GM23338 (cell line): Measurements from ENCODE around the gene SERPINB6. TPM values are rescaled to one million over a fixed set of nuclear protein-coding genes. Genes with fewer than 3 reads are reported as not detected.

Source experiments
- ATAC-seq: fragments of 200-7000 bp; cut with Tn5 transposase; 3 replicates; pipeline ENCODE4 v1.9.1; 2020
- DNase-seq: peaks from one replicate; pipeline ENCODE4 v3.0.0-alpha.2; 2015; ENCODE audit warnings: low spot score
- H2AFZ ChIP-seq: fragments of 200-600 bp; sonication (generic); 2 replicates; pipeline ENCODE4 v1.8.0; 2016; ENCODE audit warnings: antibody characterized with exemption, mild to moderate bottlenecking, moderate library complexity
- H3F3A ChIP-seq: fragments of 200-600 bp; sonication (generic); replicated peaks from 2 replicates; pipeline ENCODE4 v1.8.0; 2017; ENCODE audit warnings: antibody characterized with exemption, mixed run types, low read depth
- H3K27ac ChIP-seq: fragments of 200-600 bp; sonication (generic); 2 replicates; pipeline ENCODE4 v1.6.1; 2016; ENCODE audit warnings: low read depth
- H3K27me3 ChIP-seq: fragments of 200-600 bp; sonication (generic); 2 replicates; pipeline ENCODE4 v1.8.0; 2016; ENCODE audit warnings: mild to moderate bottlenecking, mixed run types, moderate library complexity; ENCODE audit not compliant: insufficient read depth
- H3K36me3 ChIP-seq: fragments of 200-600 bp; sonication (generic); 2 replicates; pipeline ENCODE4 v1.8.0; 2016; ENCODE audit warnings: mild to moderate bottlenecking; ENCODE audit not compliant: insufficient read depth
- H3K4me1 ChIP-seq: fragments of 200-600 bp; sonication (generic); 2 replicates; pipeline ENCODE4 v1.8.0; 2016; ENCODE audit warnings: mild to moderate bottlenecking, moderate library complexity; ENCODE audit not compliant: insufficient read depth
- H3K4me2 ChIP-seq: fragments of 200-600 bp; sonication (generic); 2 replicates; pipeline ENCODE4 v1.7.1; 2017; ENCODE audit warnings: mixed run types
- H3K4me3 ChIP-seq: fragments of 200-600 bp; sonication (generic); 2 replicates; pipeline ENCODE4 v1.6.1; 2016; ENCODE audit warnings: mixed run types
- H3K79me2 ChIP-seq: fragments of 200-600 bp; sonication (generic); replicated peaks from 2 replicates; pipeline ENCODE4 v1.8.0; 2017; ENCODE audit warnings: mild to moderate bottlenecking; ENCODE audit not compliant: insufficient read depth
- H3K9me2 ChIP-seq: fragments of 200-600 bp; sonication (generic); 2 replicates; pipeline ENCODE4 v1.8.0; 2017; ENCODE audit not compliant: insufficient read depth
- H4K20me1 ChIP-seq: fragments of 200-600 bp; sonication (generic); replicated peaks from 2 replicates; pipeline ENCODE4 v1.8.0; 2017; ENCODE audit warnings: mild to moderate bottlenecking; ENCODE audit not compliant: insufficient read depth
- H3K27ac Mint-ChIP-seq: 2 replicates; pipeline ENCODE4 v1.8.0; 2020; ENCODE audit warnings: inconsistent platforms, mild to moderate bottlenecking, moderate library complexity, mixed read lengths
- H3K27me3 Mint-ChIP-seq: 3 replicates; pipeline ENCODE4 v1.8.0; 2022; ENCODE audit warnings: low read depth, mild to moderate bottlenecking, moderate library complexity, mixed read lengths, inconsistent platforms; ENCODE audit not compliant: insufficient read depth, poor library complexity
- H3K36me3 Mint-ChIP-seq: 3 replicates; pipeline ENCODE4 v1.8.0; 2021; ENCODE audit warnings: low read depth, mild to moderate bottlenecking, inconsistent platforms, moderate library complexity, mixed read lengths
- H3K4me1 Mint-ChIP-seq: 3 replicates; pipeline ENCODE4 v1.8.0; 2020; ENCODE audit warnings: mild to moderate bottlenecking, inconsistent platforms, mixed read lengths
- H3K4me3 Mint-ChIP-seq: 3 replicates; pipeline ENCODE4 v1.8.0; 2021; ENCODE audit warnings: moderate library complexity, mild to moderate bottlenecking, inconsistent platforms, mixed read lengths
- H3K9me3 Mint-ChIP-seq: 3 replicates; pipeline ENCODE4 v1.8.0; 2020; ENCODE audit warnings: moderate library complexity, mild to moderate bottlenecking, inconsistent platforms, mixed read lengths
- CREB1 ChIP-seq: fragments of 250-450 bp; sonication (Bioruptor Pico); IDR thresholded peaks from 2 replicates; pipeline ENCODE4 v1.5.0; 2020; ENCODE audit warnings: low read depth, mild to moderate bottlenecking, moderate library complexity
- EZH2phosphoT487 ChIP-seq: fragments of 200-600 bp; sonication (generic); IDR thresholded peaks from one replicate; pipeline ENCODE4 v1.8.1; 2018; ENCODE audit warnings: antibody characterized with exemption; ENCODE audit not compliant: unreplicated experiment
- NANOG ChIP-seq: IDR thresholded peaks from 2 replicates; pipeline ENCODE4 v1.6.1; 2016; ENCODE audit warnings: antibody characterized with exemption, borderline replicate concordance
- POLR2AphosphoS5 ChIP-seq: IDR thresholded peaks from 2 replicates; pipeline ENCODE4 v1.6.1; 2016; ENCODE audit warnings: antibody characterized with exemption, low read depth
- ZNF114 ChIP-seq: fragments of 250-450 bp; sonication (Bioruptor Pico); IDR thresholded peaks from 2 replicates; pipeline ENCODE4 v1.5.0; 2020; ENCODE audit warnings: mild to moderate bottlenecking, moderate library complexity
- ZNF331 ChIP-seq: fragments of 250-450 bp; sonication (Bioruptor Pico); IDR thresholded peaks from 2 replicates; pipeline ENCODE4 v1.5.0; 2020; ENCODE audit warnings: low read depth, mild to moderate bottlenecking, moderate library complexity
- ZNF462 ChIP-seq: fragments of 250-450 bp; sonication (Bioruptor Pico); IDR thresholded peaks from 2 replicates; pipeline ENCODE4 v1.5.0; 2020; ENCODE audit warnings: mild to moderate bottlenecking, moderate library complexity
- polyA plus RNA-seq: library from polyadenylated mRNA; unstranded; fragments of >200 nt; fragmentation: Nextera tagmentation; extraction: Ambion mirVana; gene quantifications from 2 replicates; pipeline ENCODE4 v1.2.1, GENCODE V29; 2016
- total RNA-seq: library from RNA; depleted of rRNA; stranded (reverse); fragments of >200 nt; shearing (Covaris generic); gene quantifications from 2 replicates; pipeline ENCODE4 v1.2.3, GENCODE V29; 2014
- TF ChIP-seq, protein P1 (sequence below), 2 experiments: fragments of 200-600 bp in 1 of 2; sonication (generic) in 1 of 2; conservative IDR thresholded peaks; 2 replicates each; pipeline versions ENCODE4 v1.5.1 to v1.6.1; 2016 to 2017; ENCODE audit warnings: antibody characterized with exemption in 2 of 2, low read depth in 2 of 2, mild to moderate bottlenecking in 2 of 2, moderate library complexity in 1 of 2
- TF ChIP-seq, protein P2 (sequence below): IDR thresholded peaks from one replicate; pipeline ENCODE4 v1.6.1; 2018; ENCODE audit warnings: antibody characterized with exemption; ENCODE audit not compliant: unreplicated experiment

Gene SERPINB6
- total and polyA plus RNA-seq, 2 experiments from 2014 or later = 25.9 to 38.5 TPM

- TF ChIP-seq, protein P1, sequence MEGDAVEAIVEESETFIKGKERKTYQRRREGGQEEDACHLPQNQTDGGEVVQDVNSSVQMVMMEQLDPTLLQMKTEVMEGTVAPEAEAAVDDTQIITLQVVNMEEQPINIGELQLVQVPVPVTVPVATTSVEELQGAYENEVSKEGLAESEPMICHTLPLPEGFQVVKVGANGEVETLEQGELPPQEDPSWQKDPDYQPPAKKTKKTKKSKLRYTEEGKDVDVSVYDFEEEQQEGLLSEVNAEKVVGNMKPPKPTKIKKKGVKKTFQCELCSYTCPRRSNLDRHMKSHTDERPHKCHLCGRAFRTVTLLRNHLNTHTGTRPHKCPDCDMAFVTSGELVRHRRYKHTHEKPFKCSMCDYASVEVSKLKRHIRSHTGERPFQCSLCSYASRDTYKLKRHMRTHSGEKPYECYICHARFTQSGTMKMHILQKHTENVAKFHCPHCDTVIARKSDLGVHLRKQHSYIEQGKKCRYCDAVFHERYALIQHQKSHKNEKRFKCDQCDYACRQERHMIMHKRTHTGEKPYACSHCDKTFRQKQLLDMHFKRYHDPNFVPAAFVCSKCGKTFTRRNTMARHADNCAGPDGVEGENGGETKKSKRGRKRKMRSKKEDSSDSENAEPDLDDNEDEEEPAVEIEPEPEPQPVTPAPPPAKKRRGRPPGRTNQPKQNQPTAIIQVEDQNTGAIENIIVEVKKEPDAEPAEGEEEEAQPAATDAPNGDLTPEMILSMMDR (conservative IDR thresholded peaks at IDR 0.05; ENCODE audit: low read depth in 2 of 2) = peak; percentile 81 to 99
- no peak for TF ChIP-seq EZH2phosphoT487
Observed at GRCh38 chr6:2952557-2953095, 18.7 kb downstream of the SERPINB6 start (continued).

- peaks cover 15% of the 10 kb centered on the region for H3K4me1 ChIP-seq
- H3K36me3 ChIP-seq = no peaks in the 10 kb centered on the region
- Mint-ChIP-seq H3K27me3 (peaks cover 8% of the 10 kb centered on the region), H3K9me3 (no peaks in the 10 kb centered on the region), H3K36me3 (peaks cover 12% of the 10 kb centered on the region), H3K4me1 (peaks cover 24% of the 10 kb centered on the region), H3K27ac (0 out of 2 replicates have a peak overlapping the region, but pooled peaks have one; percentile 54), H3K4me3 (no peak overlapping the region; the same call in 2 of the 3 replicates)
- ATAC-seq = peak; percentile 28
- TF ChIP-seq, protein P1 (conservative IDR thresholded peaks at IDR 0.05; ENCODE audit: low read depth in 2 of 2) = no peak
- TF ChIP-seq CREB1 (CRISPR knock-in tag) (no peak), NANOG (no peak), EZH2phosphoT487 (no peak), ZNF462 (no peak), ZNF114 (no peak), POLR2AphosphoS5 (no peak), ZNF331 (CRISPR knock-in tag) (no peak)
- TF ChIP-seq, protein P2, sequence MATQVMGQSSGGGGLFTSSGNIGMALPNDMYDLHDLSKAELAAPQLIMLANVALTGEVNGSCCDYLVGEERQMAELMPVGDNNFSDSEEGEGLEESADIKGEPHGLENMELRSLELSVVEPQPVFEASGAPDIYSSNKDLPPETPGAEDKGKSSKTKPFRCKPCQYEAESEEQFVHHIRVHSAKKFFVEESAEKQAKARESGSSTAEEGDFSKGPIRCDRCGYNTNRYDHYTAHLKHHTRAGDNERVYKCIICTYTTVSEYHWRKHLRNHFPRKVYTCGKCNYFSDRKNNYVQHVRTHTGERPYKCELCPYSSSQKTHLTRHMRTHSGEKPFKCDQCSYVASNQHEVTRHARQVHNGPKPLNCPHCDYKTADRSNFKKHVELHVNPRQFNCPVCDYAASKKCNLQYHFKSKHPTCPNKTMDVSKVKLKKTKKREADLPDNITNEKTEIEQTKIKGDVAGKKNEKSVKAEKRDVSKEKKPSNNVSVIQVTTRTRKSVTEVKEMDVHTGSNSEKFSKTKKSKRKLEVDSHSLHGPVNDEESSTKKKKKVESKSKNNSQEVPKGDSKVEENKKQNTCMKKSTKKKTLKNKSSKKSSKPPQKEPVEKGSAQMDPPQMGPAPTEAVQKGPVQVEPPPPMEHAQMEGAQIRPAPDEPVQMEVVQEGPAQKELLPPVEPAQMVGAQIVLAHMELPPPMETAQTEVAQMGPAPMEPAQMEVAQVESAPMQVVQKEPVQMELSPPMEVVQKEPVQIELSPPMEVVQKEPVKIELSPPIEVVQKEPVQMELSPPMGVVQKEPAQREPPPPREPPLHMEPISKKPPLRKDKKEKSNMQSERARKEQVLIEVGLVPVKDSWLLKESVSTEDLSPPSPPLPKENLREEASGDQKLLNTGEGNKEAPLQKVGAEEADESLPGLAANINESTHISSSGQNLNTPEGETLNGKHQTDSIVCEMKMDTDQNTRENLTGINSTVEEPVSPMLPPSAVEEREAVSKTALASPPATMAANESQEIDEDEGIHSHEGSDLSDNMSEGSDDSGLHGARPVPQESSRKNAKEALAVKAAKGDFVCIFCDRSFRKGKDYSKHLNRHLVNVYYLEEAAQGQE = no peak
- no peaks in the 10 kb centered on the region for H3K79me2 ChIP-seq
- peak overlapping the region; percentile 0; the same call in 1 of the 2 replicates for H3K27ac ChIP-seq
- H4K20me1 ChIP-seq = no peaks in the 10 kb centered on the region
- H3K27me3 ChIP-seq = no peaks in the 10 kb centered on the region
- DNase-seq = peak; percentile 35
- H3F3A ChIP-seq = peaks cover 11% of the 10 kb centered on the region
- no peak overlapping the region for H2AFZ ChIP-seq
- H3K9me2 ChIP-seq = no peaks in the 10 kb centered on the region
- H3K4me2 ChIP-seq = no peak overlapping the region
- H3K4me3 ChIP-seq = no peak overlapping the region
Observed at GRCh38 chr6:2951728-2952127, 19.6 kb downstream of the SERPINB6 start.
